OCI-LY7 (cell line): ENCODE data around the gene PDAP1. TPM values are rescaled to one million over a fixed set of nuclear protein-coding genes. Genes with fewer than 3 reads are reported as not detected.

Experiments used
- BruUV-seq: library from RNA; stranded (reverse); fragments of 400-500 nt; replicated peaks from 2 replicates; lab custom pipeline; 2021; lab: Mats Ljungman, UMichigan
- CTCF ChIA-PET: fragments of 300-600 bp; sonication (Branson Sonifier 250); formaldehyde crosslinking; loops from one replicate; lab custom pipeline; 2022; ENCODE audit warnings: antibody characterized with exemption; ENCODE audit not compliant: unreplicated experiment; lab: Charles Lee
- POLR2A ChIA-PET: fragments of 300-600 bp; sonication (Branson Sonifier 250); formaldehyde crosslinking; loops from one replicate; lab custom pipeline; 2022; ENCODE audit warnings: antibody characterized with exemption; lab: Charles Lee
- DNase-seq: peaks from one replicate; pipeline ENCODE4 v3.0.0-alpha.2; 2015; ENCODE audit warnings: low spot score
- H2AFZ ChIP-seq: fragments of 200-600 bp; sonication (generic), shearing (Covaris generic); 2 replicates; pipeline ENCODE4 v1.6.1; 2014; ENCODE audit warnings: mild to moderate bottlenecking, antibody characterized with exemption, low read length, moderate library complexity
- H3K27ac ChIP-seq: fragments of 200-600 bp; sonication (generic); 2 replicates; pipeline ENCODE4 v1.5.1; 2014; ENCODE audit warnings: mixed run types, low read depth, mild to moderate bottlenecking, moderate library complexity, low read length, inconsistent platforms; ENCODE audit not compliant: poor library complexity, severe bottlenecking
- H3K36me3 ChIP-seq: fragments of 200-600 bp; sonication (generic); 2 replicates; pipeline ENCODE4 v1.6.1; 2014; ENCODE audit warnings: mild to moderate bottlenecking, antibody characterized with exemption, low read length, moderate library complexity, mixed read lengths; ENCODE audit not compliant: insufficient read depth
- H3K4me1 ChIP-seq: fragments of 200-600 bp; sonication (generic); 2 replicates; pipeline ENCODE4 v1.5.1; 2014; ENCODE audit warnings: mild to moderate bottlenecking, low read length; ENCODE audit not compliant: insufficient read depth, poor library complexity, severe bottlenecking
- H3K4me2 ChIP-seq: fragments of 200-600 bp; sonication (generic); 2 replicates; pipeline ENCODE4 v1.6.1; 2014; ENCODE audit warnings: mild to moderate bottlenecking, low read length
- H3K4me3 ChIP-seq: fragments of 200-600 bp; sonication (generic); 2 replicates; pipeline ENCODE4 v1.5.1; 2014; ENCODE audit warnings: mild to moderate bottlenecking, low read depth, low read length; ENCODE audit not compliant: poor library complexity, severe bottlenecking
- H3K79me2 ChIP-seq: fragments of 200-600 bp; sonication (generic); 2 replicates; pipeline ENCODE4 v1.6.1; 2016; ENCODE audit warnings: low read depth, mild to moderate bottlenecking, low read length, moderate library complexity, mixed read lengths; ENCODE audit not compliant: insufficient read depth
- H3K9me2 ChIP-seq: fragments of 200-600 bp; sonication (generic); 2 replicates; pipeline ENCODE4 v1.6.1; 2016; ENCODE audit warnings: mild to moderate bottlenecking, low read length, mixed read lengths; ENCODE audit not compliant: insufficient read depth
- H3K9me3 ChIP-seq: fragments of 200-600 bp; sonication (generic); 2 replicates; pipeline ENCODE4 v1.6.1; 2014; ENCODE audit warnings: mild to moderate bottlenecking, mixed run types, low read length, mixed read lengths
- H4K20me1 ChIP-seq: fragments of 200-600 bp; sonication (generic); 2 replicates; pipeline ENCODE4 v1.6.1; 2014; ENCODE audit warnings: mild to moderate bottlenecking, antibody characterized with exemption, low read length, moderate library complexity, mixed read lengths; ENCODE audit not compliant: insufficient read depth
- EZH2phosphoT487 ChIP-seq: fragments of 200-600 bp; sonication (generic); IDR thresholded peaks from 2 replicates; pipeline ENCODE4 v1.6.1; 2018; ENCODE audit warnings: low read depth, borderline replicate concordance, mild to moderate bottlenecking, mixed run types, antibody characterized with exemption, low read length, moderate library complexity, mixed read lengths
- intact Hi-C: fragments of 100-400 bp; cut with micrococcal nuclease; formaldehyde crosslinking; loops from one replicate; pipeline ENCODE4 v1.10.0; 2022; ENCODE audit not compliant: unreplicated experiment
- total RNA-seq, 2 experiments: library from RNA; depleted of rRNA in 1 of 2; stranded (reverse); fragments of >200 nt in 1 of 2; shearing (Covaris generic) in 1 of 2; gene quantifications; 2 replicates each; pipeline ENCODE4 v1.2.3, GENCODE V29; 2014 to 2022
- TF ChIP-seq, protein P1 (sequence below): fragments of 200-600 bp; sonication (generic); conservative IDR thresholded peaks from 2 replicates; pipeline ENCODE4 v1.5.1; 2014; ENCODE audit warnings: mild to moderate bottlenecking, antibody characterized with exemption, low read length, moderate library complexity, mixed read lengths

Gene PDAP1
- total RNA-seq, 2 experiments from 2014 or later, result 33.7 to 135 TPM

DNA sequence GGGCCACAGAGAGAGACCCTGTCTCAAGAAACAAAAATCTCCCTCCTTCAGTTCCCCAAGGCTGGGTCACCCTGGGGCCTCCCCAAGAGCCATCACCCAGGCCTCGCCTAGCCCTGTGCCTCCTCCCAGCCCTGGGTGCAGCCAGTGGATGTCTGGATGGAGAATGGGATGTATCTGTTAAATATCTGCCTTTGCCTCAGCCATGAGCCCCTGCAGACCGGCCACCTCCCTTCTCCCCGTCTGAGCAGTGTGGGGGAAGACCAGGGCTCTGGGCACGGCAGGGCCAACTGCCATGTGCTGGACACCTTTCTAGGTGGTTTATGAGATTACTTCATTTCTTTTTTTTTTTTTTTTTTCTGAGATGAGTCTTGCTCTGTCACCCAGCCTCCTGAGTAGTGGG lies 23.9 kb downstream of the PDAP1 start:
- POLR2A ChIA-PET, result no interaction called here
- intact Hi-C loops, result no loop called here

DNA sequence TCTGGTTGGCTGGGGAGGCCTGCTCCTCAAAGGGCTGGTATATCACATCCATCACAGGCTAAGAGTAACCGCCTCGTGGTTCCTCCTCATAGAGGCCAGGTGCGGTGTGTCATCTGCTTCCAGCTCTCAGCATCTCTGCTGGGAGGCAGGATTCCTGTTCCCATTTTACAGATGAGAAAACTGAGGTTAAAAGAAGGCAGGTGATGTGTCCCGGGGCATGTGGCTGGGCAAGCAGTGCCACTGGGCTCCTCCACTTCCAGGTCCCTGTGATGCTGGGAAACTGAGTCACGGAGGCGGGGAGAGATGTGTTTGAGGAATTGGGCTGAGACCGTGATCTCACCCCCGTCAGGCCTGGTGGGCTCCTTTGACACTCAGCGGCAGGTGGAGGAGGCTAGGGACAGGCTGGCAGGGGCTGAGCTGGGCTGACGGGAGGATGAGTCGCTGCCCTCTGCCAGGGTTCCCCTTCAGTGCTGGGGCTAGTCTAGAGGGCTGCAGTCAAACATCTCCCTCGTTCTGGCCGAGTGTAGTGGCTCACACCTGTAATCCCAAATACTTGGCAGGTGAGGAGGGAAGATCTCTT lies 24.5 kb downstream of the PDAP1 start:
- ChIA-PET POLR2A (no interaction called here), CTCF (no interaction called here)
- Histone ChIP-seq H3K36me3 (peaks cover 49% of the 10 kb centered on the region), H3K79me2 (peaks cover 36% of the 10 kb centered on the region), H3K4me1 (peaks cover 36% of the 10 kb centered on the region), H4K20me1 (no peaks in the 10 kb centered on the region), H3K9me3 (no peaks in the 10 kb centered on the region), H3K4me3 (no peak overlapping the region), H3K9me2 (no peaks in the 10 kb centered on the region), H2AFZ (no peak overlapping the region), H3K27ac (no peak overlapping the region), H3K4me2 (no peak overlapping the region)
- DNase-seq, result no peak
- no peak for TF ChIP-seq EZH2phosphoT487
- TF ChIP-seq, protein P1, sequence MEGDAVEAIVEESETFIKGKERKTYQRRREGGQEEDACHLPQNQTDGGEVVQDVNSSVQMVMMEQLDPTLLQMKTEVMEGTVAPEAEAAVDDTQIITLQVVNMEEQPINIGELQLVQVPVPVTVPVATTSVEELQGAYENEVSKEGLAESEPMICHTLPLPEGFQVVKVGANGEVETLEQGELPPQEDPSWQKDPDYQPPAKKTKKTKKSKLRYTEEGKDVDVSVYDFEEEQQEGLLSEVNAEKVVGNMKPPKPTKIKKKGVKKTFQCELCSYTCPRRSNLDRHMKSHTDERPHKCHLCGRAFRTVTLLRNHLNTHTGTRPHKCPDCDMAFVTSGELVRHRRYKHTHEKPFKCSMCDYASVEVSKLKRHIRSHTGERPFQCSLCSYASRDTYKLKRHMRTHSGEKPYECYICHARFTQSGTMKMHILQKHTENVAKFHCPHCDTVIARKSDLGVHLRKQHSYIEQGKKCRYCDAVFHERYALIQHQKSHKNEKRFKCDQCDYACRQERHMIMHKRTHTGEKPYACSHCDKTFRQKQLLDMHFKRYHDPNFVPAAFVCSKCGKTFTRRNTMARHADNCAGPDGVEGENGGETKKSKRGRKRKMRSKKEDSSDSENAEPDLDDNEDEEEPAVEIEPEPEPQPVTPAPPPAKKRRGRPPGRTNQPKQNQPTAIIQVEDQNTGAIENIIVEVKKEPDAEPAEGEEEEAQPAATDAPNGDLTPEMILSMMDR, result no peak
- no TSS peak for BruUV-seq
- intact Hi-C loops, result no loop called here

More for the DNA sequence above, 23.9 kb downstream of the PDAP1 start:
- Histone ChIP-seq H3K79me2 (peaks cover 36% of the 10 kb centered on the region), H2AFZ (no peak overlapping the region), H3K4me2 (no peak overlapping the region), H4K20me1 (no peaks in the 10 kb centered on the region), H3K27ac (no peak overlapping the region), H3K9me3 (no peaks in the 10 kb centered on the region), H3K9me2 (no peaks in the 10 kb centered on the region), H3K36me3 (peaks cover 54% of the 10 kb centered on the region), H3K4me3 (no peak overlapping the region), H3K4me1 (peaks cover 30% of the 10 kb centered on the region)
- TF ChIP-seq EZH2phosphoT487, result no peak
- TF ChIP-seq, protein P1, result no peak
- no TSS peak for BruUV-seq
- DNase-seq, result no peak
- CTCF ChIA-PET, result no interaction called here

DNA sequence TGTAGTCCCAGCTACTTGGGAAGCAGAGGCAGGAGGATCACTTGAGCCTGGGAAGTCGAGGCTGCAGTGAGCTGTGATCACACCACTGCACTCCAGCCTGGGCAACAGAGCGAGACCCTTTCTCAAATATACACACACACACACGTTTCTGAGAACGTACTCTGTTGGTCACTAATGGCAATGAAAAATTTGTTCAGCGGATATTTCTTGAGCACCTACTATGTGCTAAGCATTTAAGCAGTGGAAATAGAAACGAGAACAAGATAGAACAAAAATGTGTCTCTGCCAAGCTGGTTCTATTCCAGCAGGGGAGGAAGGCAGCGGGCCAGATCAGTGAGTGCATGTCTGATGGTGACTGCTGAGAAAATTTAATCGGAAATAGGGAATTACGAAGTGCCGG lies 25.2 kb downstream of the PDAP1 start:
- Histone ChIP-seq H3K4me2 (no peak overlapping the region), H3K4me3 (no peak overlapping the region), H3K79me2 (peaks cover 36% of the 10 kb centered on the region), H3K9me2 (no peaks in the 10 kb centered on the region), H3K27ac (no peak overlapping the region), H2AFZ (no peak overlapping the region), H3K36me3 (peaks cover 50% of the 10 kb centered on the region), H3K9me3 (no peaks in the 10 kb centered on the region), H3K4me1 (peaks cover 38% of the 10 kb centered on the region), H4K20me1 (no peaks in the 10 kb centered on the region)
- ChIA-PET CTCF (no interaction called here), POLR2A (interaction anchor here (0.6 to 0.7 kb wide), 2 partner anchors 115 to 173 kb away, joined by 3 to 4 read pairs; no protein-coding TSS in a partner anchor)
- no peak for DNase-seq
- TF ChIP-seq EZH2phosphoT487, result no peak
- TF ChIP-seq, protein P1, result no peak
- no TSS peak for BruUV-seq
- intact Hi-C loops, result no loop called here
